Embryonic facial prominence (tissue), 1 donor: ENCODE measurements around the gene FOXRED2.
"Not testable (repeated sequence)": the region's sequence is repeated elsewhere in the genome, so short reads cannot be mapped to it uniquely, and the experiment has no call there.

ENCODE experiments used
- DNase-seq: peaks from one replicate; pipeline ENCODE4 v3.0.0-alpha.2; 2016; ENCODE audit errors: extremely low spot score

Gene FOXRED2

GRCh38 chr22:36519906-36520305 is 13.1 kb upstream of the FOXRED2 start:
- not testable (repeated sequence) for DNase-seq

DNA sequence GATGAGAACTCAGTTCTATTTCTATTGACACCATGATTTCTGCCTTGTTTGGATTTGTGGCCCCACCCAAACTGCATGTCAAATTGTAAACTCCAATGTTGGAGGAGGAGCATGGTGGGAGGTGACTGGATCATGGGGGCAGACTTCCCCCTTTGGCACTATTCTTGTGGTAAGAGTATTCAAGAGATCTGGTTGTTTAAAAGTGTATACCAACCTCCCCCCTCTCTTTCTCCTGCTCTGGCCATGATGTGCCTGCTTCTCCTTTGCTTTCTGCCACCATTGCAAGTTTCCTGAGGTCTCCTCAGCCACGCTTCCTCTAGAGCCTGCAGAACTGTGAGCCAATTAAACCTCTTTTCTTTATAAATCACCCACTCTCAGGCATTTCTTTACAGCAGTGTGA is 7.9 kb upstream of the FOXRED2 start:
- DNase-seq: no peak

- no peak for DNase-seq
These were observed 6.2 kb upstream of the FOXRED2 start for GRCh38 chr22:36512991-36513390.

GRCh38 chr22:36512333-36512732 is 5.5 kb upstream of the FOXRED2 start:
- no peak for DNase-seq

GRCh38 chr22:36510966-36511881 is 4.4 kb upstream of the FOXRED2 start:
- peak; percentile 45 for DNase-seq

DNA sequence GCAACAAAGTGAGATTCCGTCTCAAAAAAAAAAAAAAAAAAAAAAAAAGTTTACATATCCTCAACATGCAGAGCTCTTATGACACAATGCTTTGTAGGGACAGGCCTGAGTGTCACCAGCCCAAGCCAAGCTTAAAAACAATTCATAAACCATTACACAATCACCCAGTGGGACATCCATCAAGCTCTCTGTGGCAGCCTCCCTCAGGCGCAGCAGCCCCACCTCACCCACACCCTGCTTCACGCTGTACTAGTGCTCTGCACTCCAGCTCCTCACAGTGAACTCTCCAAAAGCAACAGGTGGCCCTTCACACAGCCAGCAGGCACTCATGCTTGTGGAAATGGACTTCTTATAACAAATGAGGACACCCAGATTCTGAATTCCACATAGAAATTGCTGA is 3.5 kb upstream of the FOXRED2 start:
- DNase-seq: no peak

- no peak for DNase-seq
These were observed 724 bp upstream of the FOXRED2 start for GRCh38 chr22:36507518-36508010.

DNA sequence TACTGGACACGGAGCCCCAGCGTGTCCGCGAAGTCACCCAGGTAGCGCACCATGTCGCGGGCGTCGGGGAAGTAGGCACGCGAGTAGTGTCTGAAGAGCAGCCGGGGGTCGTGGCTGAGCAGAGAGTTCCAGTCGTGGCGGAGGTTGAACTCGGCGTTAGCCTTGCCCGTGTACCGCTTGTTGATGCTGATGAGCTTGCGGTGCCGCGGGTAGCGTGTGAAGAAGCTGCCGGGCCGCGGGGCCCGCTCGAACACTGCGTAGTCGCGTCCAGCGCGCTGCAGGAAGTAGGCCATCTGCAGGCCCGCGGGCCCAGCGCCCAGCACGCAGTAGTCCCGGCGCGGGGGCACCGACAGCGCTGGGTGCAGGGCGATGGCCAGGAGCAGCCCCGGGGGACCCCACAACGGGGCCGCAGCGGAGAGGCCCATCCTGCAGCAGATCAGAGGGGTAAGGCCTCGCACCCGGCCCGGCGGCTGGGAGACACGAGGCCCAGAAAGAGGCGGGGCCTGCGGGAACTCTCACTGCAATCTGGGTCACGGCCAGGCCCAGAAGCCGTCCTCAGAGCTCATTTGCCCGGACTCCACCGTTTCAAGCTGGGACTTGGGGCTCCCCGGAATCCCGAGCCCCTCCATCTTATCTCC is 723 bp downstream of the FOXRED2 start:
- DNase-seq: no peak

DNA sequence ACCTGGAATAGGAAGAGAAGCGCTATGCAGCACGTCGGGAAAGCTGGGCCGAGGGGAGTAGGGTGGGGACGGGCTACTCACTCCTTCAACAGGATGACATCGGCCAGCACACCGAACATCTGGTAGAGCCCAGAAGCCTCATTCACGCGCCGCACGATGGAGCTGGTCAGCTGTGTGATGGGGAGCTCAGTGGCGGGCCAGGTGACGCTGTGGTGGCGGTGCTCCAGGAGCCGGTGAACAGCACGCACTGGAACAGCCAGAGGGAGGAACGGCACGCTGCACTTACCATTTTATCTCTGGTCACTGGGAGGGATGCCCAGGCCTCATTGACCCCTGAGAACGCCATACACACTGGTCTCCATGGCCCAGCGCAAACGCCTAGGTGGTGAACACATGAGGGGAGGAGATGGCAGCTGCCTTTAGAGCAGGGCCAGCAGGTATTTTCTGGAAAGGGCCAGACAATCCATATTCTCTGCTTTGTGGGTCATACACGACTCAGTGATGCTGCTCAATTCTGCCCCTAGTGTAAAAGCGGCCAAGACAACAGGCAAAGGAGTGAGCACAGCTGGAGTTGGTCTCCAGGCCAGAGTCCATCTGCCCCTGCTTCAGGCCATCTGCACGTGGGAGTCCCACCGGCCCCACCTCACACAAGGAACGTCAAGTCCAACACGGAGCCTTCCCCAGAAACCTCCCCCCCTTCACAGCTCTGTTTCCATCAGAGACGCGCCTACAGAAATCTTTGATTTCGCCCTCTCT is 8.8 kb downstream of the FOXRED2 start:
- DNase-seq: no peak

DNA sequence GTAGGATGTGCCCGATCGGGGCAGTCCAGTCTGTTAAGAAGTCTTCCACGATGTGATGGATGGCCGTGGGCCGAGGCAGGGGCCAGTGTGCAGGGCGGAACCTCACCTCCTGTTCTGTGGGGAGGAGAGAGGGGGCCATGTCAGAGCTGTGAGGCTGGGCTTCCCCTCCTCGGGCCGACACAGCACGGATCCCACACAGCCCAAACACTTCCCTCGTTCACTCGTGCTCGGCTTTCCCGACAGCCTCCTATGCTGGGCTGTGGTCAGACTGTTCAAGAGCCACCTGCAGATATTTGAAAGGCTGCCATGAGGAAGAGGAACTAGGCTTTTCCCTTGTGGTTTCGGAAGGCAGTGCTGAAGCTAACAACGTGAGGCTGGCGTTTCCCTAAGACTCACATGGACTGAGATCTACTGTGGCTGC is 13.1 kb downstream of the FOXRED2 start:
- DNase-seq: no peak

GRCh38 chr22:36492109-36492508 is 14.7 kb downstream of the FOXRED2 start:
- no peak for DNase-seq

DNA sequence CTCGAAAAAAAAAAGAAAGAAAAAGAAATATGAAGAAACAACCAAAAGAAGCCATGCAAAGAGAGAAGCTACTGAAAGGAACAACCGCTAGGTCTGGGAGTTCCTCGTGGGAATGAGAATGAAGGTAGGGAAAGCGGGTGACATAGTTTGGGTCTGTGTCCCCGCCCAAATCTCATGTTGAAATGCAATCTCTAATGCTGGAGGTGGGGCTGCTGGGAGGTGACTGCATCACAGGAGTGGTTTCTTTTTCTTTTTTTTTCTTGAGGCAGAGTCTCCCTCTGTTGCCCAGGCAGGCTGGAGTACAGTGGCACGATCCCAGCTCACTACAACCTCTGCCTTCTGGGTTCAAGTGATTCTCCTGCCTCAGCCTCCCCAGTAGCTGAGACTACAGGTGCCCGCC is 15.7 kb downstream of the FOXRED2 start:
- no peak for DNase-seq

DNA sequence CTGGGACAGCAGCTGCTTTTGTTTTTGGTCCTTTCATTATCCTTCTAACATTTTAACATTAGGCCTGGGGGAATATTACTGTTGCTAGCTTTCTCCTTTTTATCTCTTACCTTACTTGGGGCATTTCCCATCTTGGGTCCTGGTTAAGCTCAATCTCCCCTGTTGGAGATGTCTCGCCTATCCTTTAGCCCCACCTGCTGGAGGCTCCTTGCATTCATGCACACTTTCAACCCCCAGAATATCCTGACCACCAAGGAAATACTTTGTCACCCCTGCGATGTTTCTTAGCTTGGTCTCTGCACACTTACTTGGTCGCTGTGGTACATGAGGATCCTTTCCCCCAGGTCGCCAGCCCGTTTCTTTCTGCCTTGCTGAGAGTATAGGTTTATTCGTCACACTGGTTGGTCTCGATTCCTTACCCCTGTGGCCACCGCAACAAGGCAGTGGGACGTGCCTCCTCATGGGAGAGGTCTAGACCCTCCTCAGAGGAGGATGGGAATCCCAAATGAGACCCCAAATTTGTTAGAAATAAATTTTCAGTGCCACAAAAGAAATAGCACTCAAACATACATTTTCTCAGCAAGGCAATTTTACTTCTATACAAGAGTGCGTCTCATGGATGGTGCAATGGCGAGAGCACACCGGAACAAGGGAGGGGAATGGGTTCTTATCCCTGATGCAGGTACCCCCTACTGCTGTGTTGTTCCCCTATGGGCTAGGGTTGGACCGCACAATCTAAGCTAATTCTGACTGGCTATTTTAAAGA is 20.0 kb downstream of the FOXRED2 start:
- no peak for DNase-seq

DNA sequence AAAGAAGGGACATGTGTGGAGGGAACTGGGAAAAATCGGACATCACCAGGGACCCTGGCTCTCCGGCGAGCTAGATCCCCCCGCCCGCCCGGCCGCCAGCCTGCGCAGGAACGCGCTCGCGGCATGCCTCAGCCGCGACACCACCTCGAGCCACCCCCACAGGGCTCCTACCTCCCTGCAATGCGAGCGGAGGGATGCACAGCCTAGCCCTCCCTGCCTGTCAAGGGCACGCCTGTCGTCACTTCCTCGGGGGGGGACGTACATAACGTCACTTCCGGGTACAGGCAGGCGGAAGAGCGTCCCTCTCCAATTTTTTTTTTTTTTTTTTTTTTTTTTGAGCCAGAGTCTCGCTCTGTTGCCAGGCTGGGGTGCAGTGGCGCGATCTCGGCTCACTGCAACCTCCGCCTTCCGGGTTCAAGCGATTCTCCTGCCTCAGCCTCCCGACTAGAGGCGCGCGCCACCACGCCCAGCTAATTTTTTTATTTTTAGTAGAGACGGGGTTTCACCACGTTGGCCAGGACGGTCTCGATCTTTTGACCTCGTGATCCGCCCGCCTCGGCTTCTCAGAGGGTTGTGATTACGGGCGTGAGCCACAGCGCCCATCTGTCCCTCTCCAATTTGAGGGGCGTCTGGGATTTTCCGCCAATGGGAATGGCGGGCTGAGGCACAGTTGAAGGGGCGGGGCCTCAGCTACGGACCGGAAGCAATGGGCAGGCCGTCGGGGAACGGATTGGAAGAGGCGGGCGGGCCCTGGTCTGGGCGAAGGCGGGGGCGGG is 25.3 kb downstream of the FOXRED2 start, which contains the start of gene TXN2:
Gene TXN2 (minus strand): TSS at position 248 of the 776 bp plus-strand sequence. CDS start 803 bp downstream, outside the sequence.
- peak; percentile 95 for DNase-seq

- peak; percentile 75 for DNase-seq
These were observed 25.9 kb downstream of the FOXRED2 start for GRCh38 chr22:36480941-36481392.

DNA sequence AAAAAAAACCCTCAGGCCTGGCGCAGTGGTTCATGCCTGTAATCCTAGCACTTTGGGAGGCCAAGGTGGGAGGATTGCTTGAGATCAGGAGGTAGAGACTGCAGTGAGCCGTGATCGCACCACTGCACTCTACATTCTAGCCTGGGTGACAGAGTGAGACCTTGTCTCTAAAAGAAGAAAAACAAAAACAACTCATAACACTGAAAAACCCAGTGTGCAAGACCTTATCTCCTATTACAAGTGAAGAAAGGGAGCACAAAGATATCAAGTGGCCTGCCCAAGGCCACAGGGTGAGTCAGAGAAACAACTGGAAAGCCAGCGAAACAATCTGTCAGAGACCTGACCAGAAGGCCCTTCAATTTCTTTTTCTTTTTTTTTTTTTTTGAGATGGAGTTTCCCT is 27.9 kb downstream of the FOXRED2 start:
- DNase-seq: no peak

GRCh38 chr22:36475341-36475740 is 31.5 kb downstream of the FOXRED2 start:
- no peak for DNase-seq

DNA sequence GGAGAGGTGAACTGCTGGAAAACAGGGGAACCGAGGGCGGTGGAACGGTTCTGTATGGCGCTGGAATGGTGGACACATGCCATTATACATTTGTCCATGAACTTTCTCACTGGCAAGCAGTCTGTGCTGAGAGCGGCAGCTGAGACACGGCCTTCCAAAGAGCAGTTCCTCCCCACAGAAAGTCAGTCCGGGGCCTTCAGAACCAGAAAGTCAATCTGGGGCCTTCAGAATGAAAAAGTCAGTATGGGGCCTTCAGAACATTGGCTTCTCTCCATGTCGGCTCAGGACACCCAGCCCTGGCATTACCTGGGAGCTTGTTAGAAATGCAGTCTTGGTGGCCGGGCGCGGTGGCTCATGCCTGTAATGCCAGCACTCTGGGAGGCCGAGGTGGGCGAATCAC is 34.2 kb downstream of the FOXRED2 start:
- DNase-seq: no peak

GRCh38 chr22:36471341-36471821 is 35.5 kb downstream of the FOXRED2 start:
- DNase-seq: no peak

DNA sequence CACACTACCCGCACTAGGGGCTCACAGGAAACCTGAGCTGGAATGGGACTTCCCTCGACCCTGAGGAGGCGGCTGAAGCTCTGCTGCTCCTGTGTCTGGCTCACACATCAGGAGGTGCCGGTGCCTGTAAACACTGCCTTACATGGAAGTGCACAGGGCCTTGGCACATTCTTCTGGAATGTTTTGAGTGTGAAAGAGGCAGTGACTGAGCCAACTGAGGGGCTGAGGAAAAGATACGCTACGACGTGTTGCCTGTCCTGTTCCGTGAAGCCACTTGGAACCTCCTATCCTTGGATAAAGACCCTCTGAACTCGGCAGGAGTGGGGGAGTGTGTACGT is 35.9 kb downstream of the FOXRED2 start:
- no peak for DNase-seq
